Measurements from ENCODE around the gene NKX6-2.
A peak's percentile ranks its signal among the peaks of the same experiment; 100 is the strongest.

NKX6-2 gene

GRCh38 chr10:132752378-132752777 lies 33.6 kb downstream of the NKX6-2 start:
- no peak for DNase-seq

- DNase-seq, result no peak
These were observed 35.0 kb downstream of the NKX6-2 start for GRCh38 chr10:132750936-132751335.

- DNase-seq, result no peak
These were observed 36.6 kb downstream of the NKX6-2 start for GRCh38 chr10:132749371-132749795.

DNA sequence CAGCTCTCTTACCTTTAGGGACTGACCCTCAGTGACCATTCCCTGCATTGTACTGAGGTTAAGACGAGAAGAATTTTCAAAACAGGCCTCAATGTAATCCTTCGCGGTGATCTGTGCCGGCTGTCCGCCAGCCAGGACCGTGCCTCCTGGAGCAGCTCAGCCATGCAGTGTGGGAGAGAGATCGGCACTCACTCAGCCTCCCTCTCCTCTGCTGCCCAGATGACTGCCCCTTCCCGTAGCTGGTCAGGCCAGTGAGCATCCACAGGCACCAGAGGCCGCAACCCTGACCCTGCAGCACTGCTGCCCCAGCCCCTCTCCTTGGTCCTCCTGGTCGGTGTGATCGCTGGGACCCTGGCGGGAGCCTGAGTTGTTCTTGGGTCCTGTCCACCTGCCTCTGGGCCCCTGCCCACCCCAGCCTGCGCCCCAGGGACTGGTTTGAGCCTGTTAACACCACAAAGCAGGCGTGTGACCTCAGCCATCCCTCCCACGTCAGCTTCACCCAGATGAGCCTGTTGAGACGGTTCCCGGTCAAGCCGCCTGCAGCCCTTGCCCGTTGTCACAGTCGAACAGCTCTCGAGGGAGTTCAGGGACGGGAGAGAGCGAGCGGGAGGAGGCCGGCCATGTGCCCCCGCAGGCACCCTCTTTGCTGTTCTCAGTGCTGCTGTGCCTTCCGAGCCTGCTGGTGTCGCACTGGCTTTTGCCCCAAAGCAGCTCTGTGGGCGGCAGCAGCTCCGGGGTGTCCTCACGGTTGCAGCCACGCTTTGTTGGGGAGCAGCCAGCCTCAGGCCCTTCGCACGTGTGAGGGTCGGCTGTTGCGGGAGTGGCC lies 37.2 kb downstream of the NKX6-2 start:
- DNase-seq, result no peak

DNA sequence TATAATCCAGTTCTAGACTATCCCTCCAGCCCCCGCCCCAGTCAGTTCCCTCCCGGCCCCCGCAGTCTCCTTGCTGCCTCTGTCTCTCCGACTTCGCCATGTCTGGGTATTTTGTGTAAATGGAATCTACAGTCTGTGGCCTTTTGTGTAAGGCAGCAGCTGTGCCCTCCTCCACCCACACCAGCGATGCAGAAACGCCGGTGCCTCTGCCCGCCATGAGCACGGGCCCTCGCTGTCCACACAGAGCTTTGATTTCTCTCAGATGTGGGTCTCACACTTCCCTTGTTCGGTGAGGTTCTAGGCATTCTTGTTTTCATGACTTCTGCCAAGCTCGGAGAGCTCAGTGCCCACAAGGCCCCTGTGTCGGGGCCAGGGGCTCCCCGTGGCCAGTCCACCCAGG lies 37.8 kb downstream of the NKX6-2 start:
- no peak for DNase-seq

DNA sequence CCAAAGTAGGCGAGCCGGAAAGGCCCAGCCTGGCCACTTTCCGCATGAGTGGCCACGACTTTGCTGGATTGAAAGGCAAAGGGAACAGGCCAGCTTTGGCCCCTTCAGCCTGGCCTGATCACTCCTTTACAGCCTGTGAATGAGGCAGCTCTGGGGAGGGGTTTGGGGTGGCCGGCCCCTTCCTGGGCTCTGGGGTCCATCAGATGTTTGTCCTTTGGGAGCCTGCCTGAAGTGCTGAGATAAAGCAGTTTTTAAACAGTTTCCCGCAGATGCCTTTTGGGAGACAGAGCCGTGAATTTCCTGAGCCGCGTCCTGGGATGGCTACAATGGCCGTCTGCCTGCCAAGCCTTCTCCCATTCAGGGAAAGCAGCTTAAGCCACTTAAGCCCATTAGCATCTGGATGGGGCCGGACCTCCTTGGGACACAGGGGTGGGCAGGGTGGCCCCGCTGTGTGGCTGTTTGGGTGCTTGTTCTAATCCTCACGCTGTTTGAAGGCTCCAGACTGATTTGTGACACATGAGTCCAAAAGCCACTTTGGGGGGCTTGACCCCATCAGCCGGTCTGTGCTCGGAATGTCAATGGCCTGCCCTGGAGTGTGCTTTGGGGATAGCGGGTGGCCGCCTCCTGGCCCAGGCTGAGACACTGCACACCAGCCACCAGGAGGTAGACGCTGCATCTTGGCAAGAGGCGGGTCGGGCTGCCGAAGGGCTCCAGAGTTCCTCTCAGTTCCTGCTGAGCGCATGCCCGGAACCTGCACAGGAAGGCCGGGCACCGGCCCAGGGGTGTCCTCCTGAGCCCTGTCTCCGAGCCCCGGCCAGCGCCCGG lies 38.9 kb downstream of the NKX6-2 start:
- no peak for DNase-seq

- no peak for DNase-seq
These were observed 39.6 kb downstream of the NKX6-2 start for GRCh38 chr10:132746386-132746785.

GRCh38 chr10:132745971-132746370 lies 40.0 kb downstream of the NKX6-2 start:
- DNase-seq, result no peak

DNA sequence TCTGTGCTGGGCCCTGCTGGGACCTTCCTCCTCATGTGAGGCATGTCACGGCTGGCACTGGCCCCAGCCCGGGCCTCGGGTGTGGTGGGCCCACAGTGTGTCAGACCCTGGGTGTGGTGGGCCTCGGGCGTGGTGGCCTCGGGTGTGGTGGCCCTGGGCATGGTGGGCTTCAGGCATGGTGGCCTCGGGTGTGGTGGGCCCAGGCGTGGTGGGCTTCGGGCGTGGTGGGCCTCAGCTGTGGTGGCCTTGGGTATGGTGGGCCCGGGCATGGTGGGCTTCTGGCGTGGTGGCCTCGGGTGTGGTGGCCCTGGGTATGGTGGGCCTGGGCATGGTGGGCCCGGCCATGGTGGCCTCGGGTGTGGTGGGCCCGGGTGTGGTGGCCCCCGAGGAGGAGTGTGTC lies 40.4 kb downstream of the NKX6-2 start:
- DNase-seq, result no peak

GRCh38 chr10:132744839-132745238 lies 41.1 kb downstream of the NKX6-2 start:
- DNase-seq, result no peak

GRCh38 chr10:132743925-132744490 lies 41.9 kb downstream of the NKX6-2 start:
- peak; percentile 74 for DNase-seq

- DNase-seq, result peak; percentile 65
These were observed 42.6 kb downstream of the NKX6-2 start for GRCh38 chr10:132743196-132743924.

DNA sequence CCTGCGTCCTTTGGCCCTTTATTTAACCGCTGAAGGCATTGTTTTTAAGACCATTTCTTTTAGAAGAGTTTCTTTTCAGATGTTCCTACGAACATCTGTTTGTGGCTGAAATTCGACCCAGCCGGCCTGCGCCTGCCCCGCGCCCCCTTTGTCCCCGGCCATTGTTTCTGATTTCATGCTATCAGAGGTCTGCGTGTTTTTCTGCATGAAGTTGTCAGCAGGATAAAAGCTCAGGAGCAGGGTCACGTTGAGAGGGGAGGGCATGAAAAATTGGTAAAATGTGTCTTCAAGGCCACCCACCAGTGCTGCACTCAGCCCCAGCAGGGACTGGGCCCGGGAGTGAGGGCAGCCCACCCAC lies 43.1 kb downstream of the NKX6-2 start:
- no peak for DNase-seq

GRCh38 chr10:132742167-132742836 lies 43.6 kb downstream of the NKX6-2 start:
- DNase-seq, result no peak

DNA sequence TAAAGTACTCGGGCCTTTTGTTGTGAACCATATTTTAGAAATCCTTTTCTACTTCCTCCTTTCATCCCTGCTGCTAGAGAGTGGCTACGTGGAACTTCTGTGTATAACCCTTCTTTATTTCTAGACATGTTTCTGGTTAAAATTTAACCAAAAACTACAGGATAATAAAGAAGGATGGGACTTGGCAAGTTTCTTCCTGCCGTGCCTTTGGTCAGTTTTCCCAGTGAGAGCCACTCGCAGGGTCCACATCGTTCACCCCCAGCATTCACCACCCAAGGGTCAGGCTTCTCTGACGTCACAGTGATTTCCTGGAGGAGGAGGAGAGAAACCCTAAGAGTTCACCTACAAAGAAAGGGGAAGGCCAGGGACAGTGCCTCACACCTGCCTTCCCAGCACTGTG lies 45.4 kb downstream of the NKX6-2 start:
- no peak for DNase-seq

DNA sequence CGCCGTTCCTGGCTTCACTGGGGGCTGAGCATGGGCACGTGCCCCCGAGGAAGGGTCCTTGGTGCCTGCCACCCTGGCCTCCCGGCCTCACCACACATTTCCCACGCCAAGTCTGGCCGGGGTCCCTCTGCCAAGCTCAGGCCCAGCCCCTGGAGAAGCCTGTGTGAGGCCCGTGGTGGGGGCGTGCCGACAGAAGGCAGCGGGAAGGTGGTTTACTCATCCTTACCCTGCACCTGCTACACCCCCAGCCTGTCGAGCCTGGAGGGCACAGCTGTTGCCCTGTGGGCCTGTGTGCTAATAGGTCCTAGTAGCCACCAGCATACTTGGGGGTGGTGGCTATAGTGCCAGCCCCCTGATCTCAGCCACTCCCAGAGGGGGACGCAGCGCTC lies 46.7 kb downstream of the NKX6-2 start:
- DNase-seq, result no peak

- no peak for DNase-seq
These were observed 47.3 kb downstream of the NKX6-2 start for GRCh38 chr10:132738454-132739224.

GRCh38 chr10:132737390-132738048 lies 48.4 kb downstream of the NKX6-2 start:
- no peak for DNase-seq

DNA sequence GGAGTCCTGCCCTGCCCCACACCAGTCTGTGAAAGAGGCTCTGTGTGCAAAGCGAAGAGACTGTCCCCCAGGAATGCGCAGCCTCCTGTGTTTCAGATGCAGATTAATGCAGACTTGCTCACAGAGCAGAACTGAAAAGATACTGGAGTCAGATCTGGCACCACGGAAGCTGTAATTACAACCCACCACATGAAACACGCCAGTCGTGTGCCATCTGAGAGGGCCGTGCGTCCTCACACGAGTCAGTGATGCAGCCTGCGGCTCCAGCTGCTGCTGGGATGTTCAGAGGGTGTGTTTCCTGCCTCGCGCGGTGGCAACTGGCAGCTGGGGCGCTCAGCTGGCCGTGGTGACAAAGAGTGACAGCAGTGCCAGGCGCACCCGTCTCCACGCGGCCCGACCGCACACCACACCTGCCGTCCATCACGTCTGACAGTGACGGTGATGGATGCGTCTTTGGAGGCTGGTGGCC lies 50.0 kb downstream of the NKX6-2 start:
- DNase-seq, result no peak

DNA sequence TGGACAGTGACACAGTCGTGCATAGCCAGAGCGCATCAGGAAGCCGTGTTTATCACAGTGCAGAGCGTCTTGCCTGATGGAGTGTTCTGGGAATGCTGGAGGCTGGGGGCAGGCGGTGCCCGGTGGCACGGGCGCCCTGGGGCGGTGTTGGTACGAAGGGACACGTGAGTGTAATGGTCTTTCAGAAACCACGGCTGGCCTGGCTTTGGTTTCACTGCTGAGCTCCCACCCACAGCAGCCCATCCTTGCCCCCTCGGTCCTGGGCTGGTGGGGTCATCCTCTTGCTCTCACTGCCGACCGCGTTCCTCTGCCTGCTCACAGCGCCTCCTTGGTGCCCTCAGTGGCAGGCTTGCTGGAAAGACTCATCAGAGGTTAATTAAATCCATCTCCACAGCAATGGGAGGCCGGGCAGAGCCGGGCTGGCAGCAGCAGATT lies 50.6 kb downstream of the NKX6-2 start:
- DNase-seq, result no peak

DNA sequence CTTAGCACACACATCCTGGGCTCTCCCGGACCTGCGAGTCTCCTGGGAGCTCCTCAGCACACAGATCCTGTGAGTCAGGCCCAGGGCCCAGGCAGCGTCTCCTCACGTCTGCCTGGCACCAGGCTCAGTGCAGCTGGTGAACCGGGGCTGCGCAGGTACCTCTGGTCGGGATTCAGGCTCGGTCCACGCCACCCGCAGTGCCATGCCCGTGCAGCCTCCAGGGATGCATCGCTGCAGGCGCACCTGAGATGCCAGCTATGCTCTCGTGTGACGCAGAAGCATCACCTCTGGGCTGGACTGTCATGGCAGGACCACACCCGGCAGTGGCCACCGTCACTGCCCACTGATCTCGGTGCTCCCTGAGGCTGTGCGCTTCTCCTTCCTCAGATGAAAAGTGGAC lies 52.0 kb downstream of the NKX6-2 start:
- DNase-seq, result no peak

All from islet precursor cell (in vitro differentiated cells).